ENCODE results near the gene BTBD9. TPM values are rescaled to one million over a fixed set of nuclear protein-coding genes. Genes with fewer than 3 reads are reported as not detected.

BTBD9 gene
- total RNA-seq, 1 experiment from 2014 or later, result 4.3 TPM

DNA sequence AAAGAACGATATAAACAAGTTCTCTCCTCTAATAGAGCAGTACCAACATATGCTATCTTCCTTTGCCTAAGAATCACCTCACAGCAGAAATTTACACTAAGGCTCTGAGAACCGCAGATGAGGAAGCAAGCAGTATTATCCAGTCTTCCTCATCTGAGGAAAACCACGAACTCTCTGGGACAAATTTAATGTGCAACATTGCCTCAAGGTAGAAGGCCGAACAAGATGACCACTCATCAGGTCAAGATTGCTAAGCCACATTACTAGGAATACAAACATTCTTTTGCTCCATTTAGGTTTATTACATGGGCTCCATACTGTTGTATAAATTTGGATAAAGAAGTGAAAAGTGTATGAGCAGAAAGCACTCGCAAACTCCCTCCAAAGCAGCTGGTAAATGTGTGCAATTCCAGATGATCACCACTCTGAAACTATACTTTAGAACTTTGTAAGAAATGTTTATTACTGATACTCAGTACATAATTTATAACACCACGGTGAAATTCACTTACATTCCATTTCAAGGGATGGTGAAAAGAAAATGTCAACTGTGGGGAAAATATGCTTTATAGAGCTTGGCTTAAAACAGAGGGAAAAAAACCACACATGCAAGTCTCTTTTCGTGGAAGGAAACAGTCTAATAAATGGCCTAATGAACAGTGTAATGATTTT is 398.4 kb downstream of the BTBD9 start:
- peak overlapping the region; percentile 59 for H3K4me2 ChIP-seq (ENCODE audit: low read length)
- peak; percentile 70 for DNase-seq
- H3K27ac ChIP-seq (ENCODE audit: low read length), result peak overlapping the region; percentile 55
- TF ChIP-seq CTCF (conservative IDR thresholded peaks at IDR 0.05; ENCODE audit: low read depth, low read length), result no peak
- no peak for TF ChIP-seq EZH2 (IDR thresholded peaks at IDR 0.05; ENCODE audit: low read length, unreplicated experiment)
- CTCF ChIA-PET, result no interaction called here
- no peaks in the 10 kb centered on the region for H3K79me2 ChIP-seq (ENCODE audit: low read length)
- no peaks in the 10 kb centered on the region for H3F3A ChIP-seq (ENCODE audit: low read length, unreplicated experiment)
- H2AFZ ChIP-seq (ENCODE audit: low read length), result no peak overlapping the region
- no peaks in the 10 kb centered on the region for H3K36me3 ChIP-seq (ENCODE audit: low read depth, low read length)
- peak; percentile 42 for ATAC-seq
- no peaks in the 10 kb centered on the region for H3K9me2 ChIP-seq (replicated peaks; ENCODE audit: low read length)
- POLR2A ChIA-PET (ENCODE audit: unreplicated experiment), result no interaction called here
- H3K9me3 ChIP-seq (ENCODE audit: low read length), result no peaks in the 10 kb centered on the region
- H3K4me1 ChIP-seq (ENCODE audit: insufficient read depth, low read length), result peaks cover 27% of the 10 kb centered on the region
- no peak overlapping the region for H3K9ac ChIP-seq (ENCODE audit: low read length)
- intact Hi-C loops (cut with micrococcal nuclease), result loop anchor here (2.0 to 10.0 kb wide), 2 partner anchors 21 to 187 kb away; no protein-coding TSS in a partner anchor
- no peak overlapping the region for H3K4me3 ChIP-seq (ENCODE audit: low read length)
- H4K20me1 ChIP-seq (ENCODE audit: low read length), result no peaks in the 10 kb centered on the region
- BruUV-seq (replicated peaks), result no TSS peak
- H3K27me3 ChIP-seq (ENCODE audit: low read length), result no peaks in the 10 kb centered on the region

GRCh38 chr6:38239719-38240451 is 399.8 kb downstream of the BTBD9 start:
- intact Hi-C loops (cut with micrococcal nuclease), result loop anchor here (2.0 to 10.0 kb wide), 2 partner anchors 19 to 185 kb away; no protein-coding TSS in a partner anchor
- BruUV-seq (replicated peaks), result no TSS peak
- peak; percentile 81 for DNase-seq

More at GRCh38 chr6:38239719-38240451, 399.8 kb downstream of the BTBD9 start:
- Histone ChIP-seq H3K79me2 (ENCODE audit: low read length) (no peaks in the 10 kb centered on the region), H3K4me1 (ENCODE audit: insufficient read depth, low read length) (peaks cover 33% of the 10 kb centered on the region), H3K9me3 (ENCODE audit: low read length) (no peaks in the 10 kb centered on the region), H3K9me2 (replicated peaks; ENCODE audit: low read length) (no peaks in the 10 kb centered on the region), H3F3A (ENCODE audit: low read length, unreplicated experiment) (no peaks in the 10 kb centered on the region), H3K9ac (ENCODE audit: low read length) (no peak overlapping the region), H2AFZ (ENCODE audit: low read length) (no peak overlapping the region), H3K4me2 (ENCODE audit: low read length) (peak overlapping the region; percentile 59), H3K27me3 (ENCODE audit: low read length) (no peaks in the 10 kb centered on the region), H3K4me3 (ENCODE audit: low read length) (no peak overlapping the region), H3K27ac (ENCODE audit: low read length) (peak overlapping the region; percentile 55), H3K36me3 (ENCODE audit: low read depth, low read length) (no peaks in the 10 kb centered on the region), H4K20me1 (ENCODE audit: low read length) (no peaks in the 10 kb centered on the region)
- CTCF ChIA-PET, result no interaction called here
- no peak for TF ChIP-seq EZH2phosphoT487 (IDR thresholded peaks at IDR 0.05; ENCODE audit: borderline replicate concordance, low read length)
- no peak for TF ChIP-seq EZH2 (IDR thresholded peaks at IDR 0.05; ENCODE audit: low read length, unreplicated experiment)
- TF ChIP-seq CTCF (conservative IDR thresholded peaks at IDR 0.05; ENCODE audit: low read depth, low read length), result no peak
- peak; percentile 78 for ATAC-seq
- POLR2A ChIA-PET (ENCODE audit: unreplicated experiment), result no interaction called here

Measured in PC-3 (cell line).